Stimulated activated CD8-positive, alpha-beta memory T cell treated with anti-CD3 and anti-CD28 coated beads, Interleukin-12 subunit alpha, Interleukin-12 subunit beta, amount 100 ng/mL, for 24 hours (primary cell): ENCODE data around the gene SOX4.

ENCODE experiments used
- DNase-seq: peaks from one replicate; pipeline ENCODE4 v3.0.0-alpha.2; 2020; ENCODE audit errors: extremely low read depth

Gene SOX4

GRCh38 chr6:21594416-21595281 is 1.1 kb downstream of the SOX4 start:
- DNase-seq: no peak

GRCh38 chr6:21595285-21596144 is 2.0 kb downstream of the SOX4 start:
- no peak for DNase-seq

- DNase-seq: no peak
Observed at GRCh38 chr6:21596145-21596948, 2.8 kb downstream of the SOX4 start.

GRCh38 chr6:21596949-21597682 is 3.6 kb downstream of the SOX4 start:
- no peak for DNase-seq

GRCh38 chr6:21597801-21598673 is 4.5 kb downstream of the SOX4 start:
- DNase-seq: no peak

- no peak for DNase-seq
Observed at GRCh38 chr6:21598674-21599023, 5.1 kb downstream of the SOX4 start.

GRCh38 chr6:21599051-21599696 is 5.6 kb downstream of the SOX4 start:
- no peak for DNase-seq

GRCh38 chr6:21601339-21601923 is 7.9 kb downstream of the SOX4 start:
- no peak for DNase-seq

GRCh38 chr6:21601932-21602390 is 8.4 kb downstream of the SOX4 start:
- no peak for DNase-seq

GRCh38 chr6:21603082-21603952 is 9.8 kb downstream of the SOX4 start:
- DNase-seq: no peak

GRCh38 chr6:21604081-21604480 is 10.5 kb downstream of the SOX4 start:
- no peak for DNase-seq

GRCh38 chr6:21605166-21605565 is 11.6 kb downstream of the SOX4 start:
- DNase-seq: no peak

- no peak for DNase-seq
Observed at GRCh38 chr6:21608601-21609000, 15.1 kb downstream of the SOX4 start.

- DNase-seq: no peak
Observed at GRCh38 chr6:21609881-21610329, 16.4 kb downstream of the SOX4 start.

GRCh38 chr6:21610341-21610740 is 16.8 kb downstream of the SOX4 start:
- DNase-seq: no peak

GRCh38 chr6:21611485-21611884 is 17.9 kb downstream of the SOX4 start:
- DNase-seq: no peak

- DNase-seq: no peak
Observed at GRCh38 chr6:21612067-21612745, 18.7 kb downstream of the SOX4 start.

- no peak for DNase-seq
Observed at GRCh38 chr6:21613809-21614208, 20.3 kb downstream of the SOX4 start.
